ENCODE data around the gene GPR37L1. TPM values are rescaled to one million over a fixed set of nuclear protein-coding genes. Genes with fewer than 3 reads are reported as not detected.

The GPR37L1 gene
- total RNA-seq, 1 experiment from 2014 or later: 0.12 TPM

DNA sequence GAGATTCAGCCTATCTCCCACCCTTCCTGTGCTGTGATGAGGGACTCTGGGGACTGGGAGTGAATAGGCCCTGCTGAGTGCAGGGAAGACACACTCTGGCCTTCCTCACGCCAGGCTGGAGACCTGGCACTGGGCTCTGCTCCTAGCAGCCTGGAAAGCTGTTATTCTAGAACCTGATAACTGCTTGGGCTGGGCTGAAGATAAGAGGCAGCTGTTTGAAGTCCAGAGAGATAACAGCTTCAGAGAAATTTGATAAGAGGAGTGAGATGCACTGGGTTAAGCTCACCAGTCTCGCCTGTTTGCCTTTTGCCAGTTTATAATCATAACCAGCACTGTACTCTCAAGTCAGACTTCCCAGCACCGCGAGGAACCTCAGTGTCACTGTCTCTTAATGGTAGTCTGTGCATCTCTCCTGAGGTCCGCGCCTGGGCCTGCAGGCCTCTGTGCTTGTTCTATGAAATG is 46.6 kb upstream of the GPR37L1 start:
- peak overlapping the region; percentile 17 for H3K27ac Mint-ChIP-seq (ENCODE audit: unreplicated experiment)
- intact Hi-C loops (cut with micrococcal nuclease; ENCODE audit: unreplicated experiment): no loop called here
- no TSS peak for BruUV-seq (replicated peaks)

DNA sequence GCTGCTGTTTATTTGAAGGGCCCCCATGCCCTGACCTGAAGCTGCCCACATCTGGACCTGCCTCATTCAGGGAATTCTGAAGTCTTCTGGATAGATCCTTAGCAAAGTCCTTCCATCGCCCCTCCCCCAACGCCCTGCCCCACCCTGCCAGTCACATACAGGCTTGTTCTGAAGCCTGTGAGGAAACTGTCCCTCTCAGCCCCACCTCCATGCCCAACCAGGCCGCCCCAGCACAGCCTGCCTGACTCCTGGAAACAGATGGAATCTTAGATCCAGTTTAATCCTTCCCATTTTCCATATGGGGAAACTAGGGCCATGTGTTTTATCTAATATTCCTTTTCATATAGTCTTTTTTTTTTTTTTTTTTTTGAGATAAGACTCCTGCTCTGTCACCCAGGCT is 44.5 kb upstream of the GPR37L1 start:
- intact Hi-C loops (cut with micrococcal nuclease; ENCODE audit: unreplicated experiment): no loop called here
- H3K27ac Mint-ChIP-seq (ENCODE audit: unreplicated experiment): no peak overlapping the region

More for the DNA sequence above, 46.6 kb upstream of the GPR37L1 start:
- H3K27me3 Mint-ChIP-seq (ENCODE audit: unreplicated experiment): no peaks in the 10 kb centered on the region
- no peaks in the 10 kb centered on the region for H3K9me3 Mint-ChIP-seq (ENCODE audit: low read depth, unreplicated experiment)
- H3K4me1 Mint-ChIP-seq (ENCODE audit: low read depth, unreplicated experiment): peaks cover 39% of the 10 kb centered on the region
- CTCF ChIA-PET: interaction anchor here (0.7 kb wide), 1 partner anchor 23 kb away, joined by 4 read pairs; no protein-coding TSS in a partner anchor
- H3K4me3 Mint-ChIP-seq (ENCODE audit: low read depth, unreplicated experiment): no peak overlapping the region
- TF ChIP-seq, protein P1, sequence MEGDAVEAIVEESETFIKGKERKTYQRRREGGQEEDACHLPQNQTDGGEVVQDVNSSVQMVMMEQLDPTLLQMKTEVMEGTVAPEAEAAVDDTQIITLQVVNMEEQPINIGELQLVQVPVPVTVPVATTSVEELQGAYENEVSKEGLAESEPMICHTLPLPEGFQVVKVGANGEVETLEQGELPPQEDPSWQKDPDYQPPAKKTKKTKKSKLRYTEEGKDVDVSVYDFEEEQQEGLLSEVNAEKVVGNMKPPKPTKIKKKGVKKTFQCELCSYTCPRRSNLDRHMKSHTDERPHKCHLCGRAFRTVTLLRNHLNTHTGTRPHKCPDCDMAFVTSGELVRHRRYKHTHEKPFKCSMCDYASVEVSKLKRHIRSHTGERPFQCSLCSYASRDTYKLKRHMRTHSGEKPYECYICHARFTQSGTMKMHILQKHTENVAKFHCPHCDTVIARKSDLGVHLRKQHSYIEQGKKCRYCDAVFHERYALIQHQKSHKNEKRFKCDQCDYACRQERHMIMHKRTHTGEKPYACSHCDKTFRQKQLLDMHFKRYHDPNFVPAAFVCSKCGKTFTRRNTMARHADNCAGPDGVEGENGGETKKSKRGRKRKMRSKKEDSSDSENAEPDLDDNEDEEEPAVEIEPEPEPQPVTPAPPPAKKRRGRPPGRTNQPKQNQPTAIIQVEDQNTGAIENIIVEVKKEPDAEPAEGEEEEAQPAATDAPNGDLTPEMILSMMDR (IDR thresholded peaks at IDR 0.05; ENCODE audit: unreplicated experiment): no peak
- H3K36me3 Mint-ChIP-seq (ENCODE audit: insufficient read depth, unreplicated experiment): peaks cover 10% of the 10 kb centered on the region
- DNase-seq: no peak

DNA sequence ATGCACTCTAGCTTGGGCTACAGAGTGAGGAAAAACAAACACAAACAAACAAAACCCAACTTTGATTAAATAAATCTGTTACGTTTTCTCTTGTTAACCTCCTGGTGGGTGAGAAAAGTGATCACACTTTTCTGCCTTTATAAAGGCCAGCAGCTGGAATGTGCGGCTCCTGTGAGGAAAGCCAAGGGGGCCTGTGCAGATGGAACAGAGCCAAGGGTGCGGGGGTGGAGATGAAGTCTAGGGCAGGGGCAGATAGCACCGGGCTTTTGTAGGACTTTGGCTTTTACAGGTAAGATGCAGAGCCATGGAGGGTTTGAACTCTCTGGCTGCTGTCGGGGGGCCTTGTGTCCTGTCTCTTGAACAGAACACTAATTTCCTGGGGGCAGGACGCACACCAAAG is 40.7 kb upstream of the GPR37L1 start:
- no peaks in the 10 kb centered on the region for H3K27me3 Mint-ChIP-seq (ENCODE audit: unreplicated experiment)
- intact Hi-C loops (cut with micrococcal nuclease; ENCODE audit: unreplicated experiment): no loop called here
- peaks cover 32% of the 10 kb centered on the region for H3K36me3 Mint-ChIP-seq (ENCODE audit: insufficient read depth, unreplicated experiment)
- TF ChIP-seq, protein P1 (IDR thresholded peaks at IDR 0.05; ENCODE audit: unreplicated experiment): no peak
- no peak overlapping the region for H3K4me3 Mint-ChIP-seq (ENCODE audit: low read depth, unreplicated experiment)
- peak; percentile 54 for DNase-seq
- no peaks in the 10 kb centered on the region for H3K9me3 Mint-ChIP-seq (ENCODE audit: low read depth, unreplicated experiment)
- H3K27ac Mint-ChIP-seq (ENCODE audit: unreplicated experiment): peak overlapping the region; percentile 63
- CTCF ChIA-PET: interaction anchor here (1.2 kb wide), 1 partner anchor 25 kb away, joined by 4 read pairs; no protein-coding TSS in a partner anchor
- no TSS peak for BruUV-seq (replicated peaks)
- H3K4me1 Mint-ChIP-seq (ENCODE audit: low read depth, unreplicated experiment): peaks cover 56% of the 10 kb centered on the region

More for the DNA sequence above, 44.5 kb upstream of the GPR37L1 start:
- no TSS peak for BruUV-seq (replicated peaks)
- Mint-ChIP-seq H3K9me3 (ENCODE audit: low read depth, unreplicated experiment) (no peaks in the 10 kb centered on the region), H3K4me3 (ENCODE audit: low read depth, unreplicated experiment) (no peak overlapping the region), H3K36me3 (ENCODE audit: insufficient read depth, unreplicated experiment) (peaks cover 10% of the 10 kb centered on the region), H3K27me3 (ENCODE audit: unreplicated experiment) (no peaks in the 10 kb centered on the region), H3K4me1 (ENCODE audit: low read depth, unreplicated experiment) (peaks cover 50% of the 10 kb centered on the region)
- DNase-seq: no peak
- TF ChIP-seq, protein P1 (IDR thresholded peaks at IDR 0.05; ENCODE audit: unreplicated experiment): no peak
- CTCF ChIA-PET: interaction anchor here (0.7 to 1.3 kb wide), 2 partner anchors 12 to 31 kb away, joined by 3 read pairs; no protein-coding TSS in a partner anchor

DNA sequence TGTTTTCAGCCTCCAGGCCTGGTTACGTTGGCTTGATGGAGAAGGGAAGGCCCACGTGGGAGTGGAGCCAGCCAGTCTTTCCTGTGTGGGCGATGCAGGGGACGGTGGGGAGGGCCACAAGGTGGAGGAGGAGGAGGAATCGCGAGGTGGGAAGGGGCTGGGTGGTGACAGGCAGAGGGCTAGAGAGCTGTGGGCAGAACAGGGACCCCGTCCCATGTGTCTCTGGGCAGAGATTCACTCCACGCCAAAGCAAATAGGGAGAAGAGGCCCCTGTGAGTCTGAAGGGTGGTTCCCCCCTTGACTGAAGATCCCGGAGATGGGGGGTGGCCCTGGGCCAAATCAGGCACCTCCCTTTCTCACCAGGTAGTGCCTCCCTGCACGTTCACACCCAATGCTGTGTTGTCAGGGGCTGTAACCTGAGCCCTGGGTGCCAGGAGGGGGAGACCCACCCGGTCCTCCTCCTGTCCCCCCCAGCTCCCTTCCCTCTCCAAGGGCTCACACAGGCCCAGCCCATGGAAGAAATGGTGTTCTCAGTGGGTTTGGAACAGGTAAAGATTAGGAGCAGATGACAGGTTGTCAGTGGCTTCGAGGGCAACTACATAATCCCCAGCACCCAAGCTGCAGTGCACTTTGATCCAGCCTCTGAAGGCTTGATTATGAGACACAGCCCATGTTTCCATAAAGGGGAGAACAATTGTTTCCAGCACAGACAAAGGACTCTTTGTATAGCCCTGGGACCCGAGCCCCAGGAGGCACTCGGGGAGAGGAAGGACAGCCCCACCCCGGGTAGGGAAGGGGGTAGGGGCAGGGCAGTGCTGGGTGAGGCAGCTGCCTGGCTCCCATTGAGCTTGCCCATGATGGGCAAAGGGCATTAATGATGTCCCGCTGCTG is 37.7 kb upstream of the GPR37L1 start:
- H3K4me1 Mint-ChIP-seq (ENCODE audit: low read depth, unreplicated experiment): peaks cover 62% of the 10 kb centered on the region
- no peaks in the 10 kb centered on the region for H3K9me3 Mint-ChIP-seq (ENCODE audit: low read depth, unreplicated experiment)
- peak overlapping the region; percentile 67 for H3K4me3 Mint-ChIP-seq (ENCODE audit: low read depth, unreplicated experiment)
- TSS peak; percentile 80 for BruUV-seq (replicated peaks)
- DNase-seq: peak; percentile 97
- intact Hi-C loops (cut with micrococcal nuclease; ENCODE audit: unreplicated experiment): loop anchor here (1.0 to 2.0 kb wide), 5 partner anchors 21 to 76 kb away; no protein-coding TSS in a partner anchor
- peak overlapping the region; percentile 99 for H3K27ac Mint-ChIP-seq (ENCODE audit: unreplicated experiment)
- no peaks in the 10 kb centered on the region for H3K27me3 Mint-ChIP-seq (ENCODE audit: unreplicated experiment)
- H3K36me3 Mint-ChIP-seq (ENCODE audit: insufficient read depth, unreplicated experiment): peaks cover 32% of the 10 kb centered on the region
- CTCF ChIA-PET: interaction anchor here (0.6 to 3.0 kb wide), 11 partner anchors 16 to 77 kb away, joined by 3 to 26 read pairs (median 4); partner anchors contain the start of gene ELF3
- TF ChIP-seq, protein P1 (IDR thresholded peaks at IDR 0.05; ENCODE audit: unreplicated experiment): no peak
